Osteocyte (in vitro differentiated cells): Measurements from ENCODE around the gene ADH7. TPM values are rescaled to one million over a fixed set of nuclear protein-coding genes. Genes with fewer than 3 reads are reported as not detected.

ENCODE experiments used
- DNase-seq: peaks from one replicate; pipeline ENCODE4 v3.0.0; 2021; ENCODE audit warnings: mixed read lengths; ENCODE audit not compliant: unreplicated experiment; ENCODE audit errors: extremely low spot score
- H3K27ac Mint-ChIP-seq: one replicate; pipeline ENCODE4 v1.8.0; 2021; ENCODE audit warnings: mild to moderate bottlenecking, mixed read lengths; ENCODE audit not compliant: unreplicated experiment
- H3K27me3 Mint-ChIP-seq: one replicate; pipeline ENCODE4 v1.8.0; 2021; ENCODE audit warnings: mixed read lengths; ENCODE audit not compliant: unreplicated experiment
- H3K36me3 Mint-ChIP-seq: one replicate; pipeline ENCODE4 v1.8.0; 2021; ENCODE audit warnings: mixed read lengths; ENCODE audit not compliant: unreplicated experiment
- H3K4me1 Mint-ChIP-seq: one replicate; pipeline ENCODE4 v1.8.0; 2021; ENCODE audit warnings: mixed read lengths; ENCODE audit not compliant: unreplicated experiment
- H3K4me3 Mint-ChIP-seq: one replicate; pipeline ENCODE4 v1.8.0; 2021; ENCODE audit warnings: mild to moderate bottlenecking, moderate library complexity, mixed read lengths; ENCODE audit not compliant: unreplicated experiment
- H3K9me3 Mint-ChIP-seq: one replicate; pipeline ENCODE4 v1.8.0; 2021; ENCODE audit warnings: mixed read lengths; ENCODE audit not compliant: unreplicated experiment
- total RNA-seq: library from RNA; stranded (reverse); gene quantifications from 2 replicates; pipeline ENCODE4 v1.2.1, GENCODE V29; 2021
- TF ChIP-seq, protein P1 (sequence below): fragments of 200-600 bp; sonication (generic); IDR thresholded peaks from 2 replicates; pipeline ENCODE4 v1.5.0; 2021; ENCODE audit warnings: antibody characterized with exemption, mild to moderate bottlenecking, moderate library complexity

ADH7 gene
- total RNA-seq, 1 donor from 2014 or later, result not detected

DNA sequence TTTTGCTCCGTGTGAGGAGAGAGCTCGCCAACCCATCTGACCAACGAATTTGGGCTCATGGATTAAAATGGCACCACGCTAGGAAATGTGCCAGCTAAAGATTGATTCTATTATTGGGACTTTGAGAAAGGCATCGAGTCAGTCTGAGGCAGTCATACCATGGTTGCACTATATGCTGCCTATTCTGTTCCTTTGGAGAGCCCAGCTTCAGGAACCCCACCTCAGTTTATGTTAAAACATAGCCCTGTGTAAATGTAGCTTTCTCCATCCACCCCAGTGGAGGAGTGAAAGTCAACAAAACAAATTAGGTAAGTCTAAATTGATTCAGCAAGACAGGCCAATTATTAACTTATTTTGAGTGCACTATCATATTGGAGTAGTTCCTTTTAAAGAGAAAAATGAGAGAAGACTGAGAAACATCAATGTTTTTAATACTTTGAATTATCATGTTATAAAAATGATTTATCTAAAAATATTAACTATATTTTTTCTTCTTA, 24.5 kb upstream of the ADH7 start:
- TF ChIP-seq, protein P1, sequence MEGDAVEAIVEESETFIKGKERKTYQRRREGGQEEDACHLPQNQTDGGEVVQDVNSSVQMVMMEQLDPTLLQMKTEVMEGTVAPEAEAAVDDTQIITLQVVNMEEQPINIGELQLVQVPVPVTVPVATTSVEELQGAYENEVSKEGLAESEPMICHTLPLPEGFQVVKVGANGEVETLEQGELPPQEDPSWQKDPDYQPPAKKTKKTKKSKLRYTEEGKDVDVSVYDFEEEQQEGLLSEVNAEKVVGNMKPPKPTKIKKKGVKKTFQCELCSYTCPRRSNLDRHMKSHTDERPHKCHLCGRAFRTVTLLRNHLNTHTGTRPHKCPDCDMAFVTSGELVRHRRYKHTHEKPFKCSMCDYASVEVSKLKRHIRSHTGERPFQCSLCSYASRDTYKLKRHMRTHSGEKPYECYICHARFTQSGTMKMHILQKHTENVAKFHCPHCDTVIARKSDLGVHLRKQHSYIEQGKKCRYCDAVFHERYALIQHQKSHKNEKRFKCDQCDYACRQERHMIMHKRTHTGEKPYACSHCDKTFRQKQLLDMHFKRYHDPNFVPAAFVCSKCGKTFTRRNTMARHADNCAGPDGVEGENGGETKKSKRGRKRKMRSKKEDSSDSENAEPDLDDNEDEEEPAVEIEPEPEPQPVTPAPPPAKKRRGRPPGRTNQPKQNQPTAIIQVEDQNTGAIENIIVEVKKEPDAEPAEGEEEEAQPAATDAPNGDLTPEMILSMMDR, result no peak
- DNase-seq, result no peak
- no peaks in the 10 kb centered on the region for H3K36me3 Mint-ChIP-seq
- H3K4me1 Mint-ChIP-seq, result no peaks in the 10 kb centered on the region
- H3K27ac Mint-ChIP-seq, result no peak overlapping the region
- H3K9me3 Mint-ChIP-seq, result no peaks in the 10 kb centered on the region
- H3K4me3 Mint-ChIP-seq, result no peak overlapping the region
- H3K27me3 Mint-ChIP-seq, result peaks cover 23% of the 10 kb centered on the region

- H3K4me3 Mint-ChIP-seq, result no peak overlapping the region
- TF ChIP-seq, protein P1, result no peak
- H3K27me3 Mint-ChIP-seq, result peaks cover 17% of the 10 kb centered on the region
- no peaks in the 10 kb centered on the region for H3K4me1 Mint-ChIP-seq
- no peaks in the 10 kb centered on the region for H3K36me3 Mint-ChIP-seq
- H3K27ac Mint-ChIP-seq, result no peak overlapping the region
- no peak for DNase-seq
- H3K9me3 Mint-ChIP-seq, result no peaks in the 10 kb centered on the region
Measured at GRCh38 chr4:99458911-99459447, 23.8 kb upstream of the ADH7 start.

DNA sequence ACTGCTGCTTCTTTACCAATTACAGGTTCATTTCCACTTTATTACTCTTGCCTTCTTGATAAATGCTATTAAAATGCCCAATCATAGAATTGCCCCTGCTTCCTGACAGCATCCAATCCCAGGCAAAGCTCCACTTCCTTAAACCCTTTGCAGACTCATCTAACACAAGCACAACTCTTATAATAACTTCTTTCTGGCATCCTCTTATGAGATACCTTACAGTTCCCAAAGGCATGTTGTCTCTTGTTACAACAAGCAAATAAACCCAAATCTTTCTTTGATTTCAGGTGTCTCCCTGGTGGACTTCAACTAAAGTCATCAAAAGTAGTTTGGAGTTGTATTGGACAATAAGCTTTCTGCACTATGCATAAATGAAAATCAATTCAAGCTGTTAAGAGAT, 22.5 kb upstream of the ADH7 start:
- Mint-ChIP-seq H3K27me3 (peaks cover 13% of the 10 kb centered on the region), H3K27ac (no peak overlapping the region), H3K4me3 (no peak overlapping the region), H3K9me3 (peaks cover 8% of the 10 kb centered on the region), H3K36me3 (no peaks in the 10 kb centered on the region), H3K4me1 (no peaks in the 10 kb centered on the region)
- no peak for DNase-seq
- TF ChIP-seq, protein P1, result no peak

DNA sequence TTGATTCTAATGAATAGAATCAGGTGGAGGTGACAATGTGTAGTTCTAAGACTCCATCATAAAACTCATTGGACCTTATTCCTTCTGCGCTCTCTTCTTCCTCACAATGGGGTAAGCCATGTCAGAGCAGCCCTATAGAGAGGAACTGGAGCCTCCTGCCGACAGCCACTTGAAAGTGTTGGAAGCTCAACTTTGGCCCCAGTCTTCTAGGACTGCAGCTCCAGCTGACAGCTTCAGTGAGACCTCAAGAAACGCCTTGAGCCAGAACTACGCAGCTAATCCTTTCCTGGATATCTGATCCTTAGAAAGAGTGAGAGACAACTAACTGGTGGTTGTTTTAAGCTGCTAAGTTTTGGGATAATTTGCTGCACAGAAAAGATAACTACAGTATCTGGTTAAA, 22.1 kb upstream of the ADH7 start:
- Mint-ChIP-seq H3K27ac (no peak overlapping the region), H3K9me3 (peaks cover 12% of the 10 kb centered on the region), H3K4me1 (no peaks in the 10 kb centered on the region), H3K27me3 (peaks cover 13% of the 10 kb centered on the region), H3K4me3 (no peak overlapping the region), H3K36me3 (no peaks in the 10 kb centered on the region)
- DNase-seq, result no peak
- TF ChIP-seq, protein P1, result no peak

DNA sequence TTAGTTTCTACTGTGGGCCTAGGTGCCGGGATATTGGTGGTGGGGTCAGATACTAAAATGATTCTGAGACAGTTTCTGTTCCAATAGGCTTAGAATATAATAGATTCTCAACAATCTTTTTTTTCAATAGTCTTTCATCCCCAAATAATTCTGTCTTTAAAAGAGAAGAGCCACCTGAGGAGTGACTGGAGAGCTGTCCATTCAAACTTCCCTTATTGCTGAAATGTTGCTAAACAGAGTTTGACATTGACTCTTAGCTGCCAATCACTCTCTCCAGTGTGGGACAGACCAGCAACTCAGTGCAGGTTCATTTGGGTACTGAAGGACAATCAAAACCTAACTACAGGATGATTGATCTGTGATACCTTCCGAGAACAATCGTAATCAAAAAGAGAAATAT, 12.4 kb upstream of the ADH7 start:
- Mint-ChIP-seq H3K27ac (peak overlapping the region; percentile 73), H3K27me3 (no peaks in the 10 kb centered on the region), H3K36me3 (peaks cover 5% of the 10 kb centered on the region), H3K9me3 (peaks cover 14% of the 10 kb centered on the region), H3K4me3 (no peak overlapping the region), H3K4me1 (peaks cover 10% of the 10 kb centered on the region)
- no peak for DNase-seq
- TF ChIP-seq, protein P1, result no peak
